Caco-2 (cell line): ENCODE results near the gene PBX2. TPM values are rescaled to one million over a fixed set of nuclear protein-coding genes. Genes with fewer than 3 reads are reported as not detected.

Source experiments
- BruUV-seq: library from RNA; stranded (reverse); fragments of 400-500 nt; replicated peaks from 2 replicates; lab custom pipeline; 2021; lab: Mats Ljungman, UMichigan
- CTCF ChIA-PET: fragments of 300-600 bp; sonication (Branson Sonifier 250); formaldehyde crosslinking; loops from one replicate; lab custom pipeline; 2022; ENCODE audit warnings: antibody characterized with exemption; lab: Charles Lee
- POLR2A ChIA-PET: fragments of 300-600 bp; sonication (Branson Sonifier 250); formaldehyde crosslinking; loops from one replicate; lab custom pipeline; 2022; ENCODE audit warnings: antibody characterized with exemption; lab: Charles Lee
- DNase-seq, 2 experiments: peaks; one replicate each; pipeline versions ENCODE4 v3.0.0 to v3.0.0-alpha.2; 2020 to 2022
- H3K27me3 ChIP-seq: replicated peaks from 2 replicates; pipeline ENCODE4 v1.6.0; 2011; ENCODE audit warnings: low read length; ENCODE audit not compliant: control insufficient read depth, insufficient read depth
- H3K36me3 ChIP-seq: 2 replicates; pipeline ENCODE4 v1.5.1; 2011; ENCODE audit warnings: low read length; ENCODE audit not compliant: control insufficient read depth, insufficient read depth
- H3K4me1 ChIP-seq: fragments of 250-450 bp; sonication (Bioruptor Pico); 2 replicates; pipeline ENCODE4 v1.5.1; 2020; ENCODE audit warnings: mild to moderate bottlenecking
- H3K4me3 ChIP-seq: 2 replicates; pipeline ENCODE4 v1.5.1; 2011; ENCODE audit warnings: low read depth, mild to moderate bottlenecking, control low read depth, low read length
- H3K9me3 ChIP-seq: fragments of 250-450 bp; sonication (Bioruptor Pico); 2 replicates; pipeline ENCODE4 v1.5.1; 2020; ENCODE audit warnings: mild to moderate bottlenecking, moderate library complexity
- H3K27ac Mint-ChIP-seq: one replicate; pipeline ENCODE4 v1.8.0; 2022; ENCODE audit warnings: mixed read lengths; ENCODE audit not compliant: unreplicated experiment
- H3K27me3 Mint-ChIP-seq: one replicate; pipeline ENCODE4 v1.8.0; 2022; ENCODE audit warnings: mixed read lengths; ENCODE audit not compliant: insufficient read depth, unreplicated experiment
- H3K36me3 Mint-ChIP-seq: one replicate; pipeline ENCODE4 v1.8.0; 2022; ENCODE audit warnings: mild to moderate bottlenecking, mixed read lengths; ENCODE audit not compliant: insufficient read depth, unreplicated experiment
- H3K4me1 Mint-ChIP-seq: one replicate; pipeline ENCODE4 v1.8.0; 2022; ENCODE audit warnings: low read depth, mixed read lengths; ENCODE audit not compliant: unreplicated experiment
- H3K4me3 Mint-ChIP-seq: one replicate; pipeline ENCODE4 v1.8.0; 2022; ENCODE audit warnings: mild to moderate bottlenecking, moderate library complexity, mixed read lengths; ENCODE audit not compliant: unreplicated experiment
- H3K9me3 Mint-ChIP-seq: one replicate; pipeline ENCODE4 v1.8.0; 2022; ENCODE audit warnings: mixed read lengths; ENCODE audit not compliant: unreplicated experiment
- CTCF ChIP-seq, 2 experiments: fragments of 200-600 bp in 1 of 2; IDR thresholded peaks; 1 replicate in 1 of 2; 2 replicates in 1 of 2; pipeline versions ENCODE4 v1.5.1 to v1.8.0; 2011 to 2022; ENCODE audit warnings: antibody characterized with exemption in 1 of 2, control low read depth in 1 of 2, inconsistent platforms in 1 of 2, low read depth in 1 of 2, low read length in 1 of 2, mild to moderate bottlenecking in 1 of 2, moderate library complexity in 1 of 2; ENCODE audit not compliant: insufficient read depth in 1 of 2, severe bottlenecking in 1 of 2, unreplicated experiment in 1 of 2
- intact Hi-C: fragments of 100-400 bp; cut with micrococcal nuclease; formaldehyde crosslinking; loops from one replicate; pipeline ENCODE4 v1.10.0; 2022; ENCODE audit not compliant: unreplicated experiment
- total RNA-seq: library from RNA; stranded (reverse); gene quantifications from 2 replicates; pipeline ENCODE4 v1.2.3, GENCODE V29; 2022

Gene PBX2
- total RNA-seq, 1 experiment from 2014 or later, result 96.3 TPM

GRCh38 chr6:32216998-32217397 is 27.0 kb upstream of the PBX2 start:
- no peak for DNase-seq
- no peak overlapping the region for H3K4me3 Mint-ChIP-seq
- no peaks in the 10 kb centered on the region for H3K9me3 Mint-ChIP-seq
- peaks cover 2% of the 10 kb centered on the region for H3K27me3 Mint-ChIP-seq
- H3K4me3 ChIP-seq, result no peak overlapping the region
- H3K4me1 ChIP-seq, result no peaks in the 10 kb centered on the region
- TF ChIP-seq CTCF (IDR thresholded peaks at IDR 0.05; ENCODE audit: insufficient read depth in 1 of 2, low read depth in 1 of 2, low read length in 1 of 2, severe bottlenecking in 1 of 2, unreplicated experiment in 1 of 2), result no peak
- H3K9me3 ChIP-seq, result no peaks in the 10 kb centered on the region
- H3K36me3 Mint-ChIP-seq, result no peaks in the 10 kb centered on the region
- H3K36me3 ChIP-seq, result no peaks in the 10 kb centered on the region
- H3K4me1 Mint-ChIP-seq, result no peaks in the 10 kb centered on the region
- intact Hi-C loops, result no loop called here
- POLR2A ChIA-PET, result no interaction called here
- CTCF ChIA-PET, result no interaction called here
- no TSS peak for BruUV-seq
- no peaks in the 10 kb centered on the region; the same call in 1 of the 2 replicates for H3K27me3 ChIP-seq
- no peak overlapping the region for H3K27ac Mint-ChIP-seq

- H3K9me3 ChIP-seq, result no peaks in the 10 kb centered on the region
- Mint-ChIP-seq H3K27me3 (peaks cover 2% of the 10 kb centered on the region), H3K4me3 (no peak overlapping the region), H3K4me1 (no peaks in the 10 kb centered on the region), H3K27ac (no peak overlapping the region), H3K9me3 (no peaks in the 10 kb centered on the region), H3K36me3 (no peaks in the 10 kb centered on the region)
- no peak overlapping the region for H3K4me3 ChIP-seq
- H3K4me1 ChIP-seq, result no peaks in the 10 kb centered on the region
- TF ChIP-seq CTCF (IDR thresholded peaks at IDR 0.05; ENCODE audit: insufficient read depth in 1 of 2, low read depth in 1 of 2, low read length in 1 of 2, severe bottlenecking in 1 of 2, unreplicated experiment in 1 of 2), result no peak
- H3K27me3 ChIP-seq, result no peaks in the 10 kb centered on the region; the same call in 1 of the 2 replicates
- no peak for DNase-seq
- CTCF ChIA-PET, result no interaction called here
- no TSS peak for BruUV-seq
- POLR2A ChIA-PET, result no interaction called here
- H3K36me3 ChIP-seq, result no peaks in the 10 kb centered on the region
- intact Hi-C loops, result no loop called here
Measured at GRCh38 chr6:32216285-32216684, 26.3 kb upstream of the PBX2 start.

GRCh38 chr6:32215617-32216016 is 25.6 kb upstream of the PBX2 start:
- intact Hi-C loops, result no loop called here
- no peaks in the 10 kb centered on the region for H3K4me1 ChIP-seq
- Mint-ChIP-seq H3K4me1 (peaks cover under 1% of the 10 kb centered on the region), H3K9me3 (no peaks in the 10 kb centered on the region), H3K27me3 (peaks cover 2% of the 10 kb centered on the region), H3K4me3 (no peak overlapping the region), H3K27ac (no peak overlapping the region), H3K36me3 (no peaks in the 10 kb centered on the region)
- H3K9me3 ChIP-seq, result no peaks in the 10 kb centered on the region
- BruUV-seq, result no TSS peak
- H3K4me3 ChIP-seq, result no peak overlapping the region
- ChIA-PET CTCF (no interaction called here), POLR2A (no interaction called here)
- H3K27me3 ChIP-seq, result no peaks in the 10 kb centered on the region; the same call in 1 of the 2 replicates
- H3K36me3 ChIP-seq, result no peaks in the 10 kb centered on the region
- no peak for TF ChIP-seq CTCF (IDR thresholded peaks at IDR 0.05; ENCODE audit: insufficient read depth in 1 of 2, low read depth in 1 of 2, low read length in 1 of 2, severe bottlenecking in 1 of 2, unreplicated experiment in 1 of 2)
- no peak for DNase-seq
